GM20000 (cell line): ENCODE measurements around the gene AGAP1.

Experiments used
- DNase-seq: peaks from one replicate; pipeline ENCODE4 v3.0.0; 2012; ENCODE audit warnings: low spot score
- CTCF ChIP-seq: IDR thresholded peaks from 2 replicates; pipeline ENCODE4 v1.5.1; 2012; ENCODE audit warnings: mild to moderate bottlenecking, control low read depth; ENCODE audit errors: extremely low read depth, missing control alignments

The AGAP1 gene

GRCh38 chr2:235951982-235952381, 458.1 kb downstream of the AGAP1 start:
- no peak for DNase-seq
- TF ChIP-seq CTCF = no peak

GRCh38 chr2:235952714-235953113, 458.9 kb downstream of the AGAP1 start:
- TF ChIP-seq CTCF = no peak
- DNase-seq = no peak

- no peak for TF ChIP-seq CTCF
- DNase-seq = no peak
Measured at GRCh38 chr2:235954281-235954680, 460.4 kb downstream of the AGAP1 start.

GRCh38 chr2:235954888-235955480, 461.1 kb downstream of the AGAP1 start:
- no peak for TF ChIP-seq CTCF
- DNase-seq = no peak

GRCh38 chr2:235955664-235956063, 461.8 kb downstream of the AGAP1 start:
- no peak for DNase-seq
- no peak for TF ChIP-seq CTCF

GRCh38 chr2:235956281-235956970, 462.6 kb downstream of the AGAP1 start:
- DNase-seq = no peak
- no peak for TF ChIP-seq CTCF

GRCh38 chr2:235957251-235957650, 463.4 kb downstream of the AGAP1 start:
- TF ChIP-seq CTCF = no peak
- no peak for DNase-seq
